Stimulated activated CD4-positive, alpha-beta T cell treated with anti-CD3 and anti-CD28 coated beads, Interleukin-4, amount 100 ng/mL, for 4 hours (primary cell): ENCODE measurements around the gene DNM3.
"Not testable (repeated sequence)": the region's sequence is repeated elsewhere in the genome, so short reads cannot be mapped to it uniquely, and the experiment has no call there.

Experiments
- DNase-seq, 2 experiments: peaks; one replicate each; pipeline ENCODE4 v3.0.0-alpha.2; 2020

Gene DNM3

GRCh38 chr1:171841050-171841910, at the start of gene DNM3:
DNM3 (plus strand) TSS chr1:171841498; CDS start chr1:171841657, 159 bp downstream.
- peak; percentile 73 to 77 for DNase-seq

GRCh38 chr1:171792656-171793369, 48.5 kb upstream of the DNM3 start:
- DNase-seq = no peak

- no peak for DNase-seq
Measured at GRCh38 chr1:171793636-171794035, 47.7 kb upstream of the DNM3 start.

GRCh38 chr1:171794085-171794484, 47.2 kb upstream of the DNM3 start:
- peak; percentile 24 to 74 for DNase-seq

GRCh38 chr1:171796592-171796991, 44.7 kb upstream of the DNM3 start:
- DNase-seq = no peak

- DNase-seq = no peak
Measured at GRCh38 chr1:171798311-171798710, 43.0 kb upstream of the DNM3 start.

- no peak for DNase-seq
Measured at GRCh38 chr1:171798765-171799164, 42.5 kb upstream of the DNM3 start.

GRCh38 chr1:171799166-171799565, 42.1 kb upstream of the DNM3 start:
- DNase-seq = no peak

GRCh38 chr1:171799698-171800097, 41.6 kb upstream of the DNM3 start:
- DNase-seq = not testable (repeated sequence)

- DNase-seq = no peak
Measured at GRCh38 chr1:171800342-171800741, 41.0 kb upstream of the DNM3 start.

GRCh38 chr1:171800851-171801250, 40.4 kb upstream of the DNM3 start:
- DNase-seq = no peak

GRCh38 chr1:171801487-171801891, 39.8 kb upstream of the DNM3 start:
- DNase-seq = no peak

GRCh38 chr1:171802207-171802606, 39.1 kb upstream of the DNM3 start:
- no peak for DNase-seq

GRCh38 chr1:171803045-171803444, 38.3 kb upstream of the DNM3 start:
- no peak for DNase-seq

GRCh38 chr1:171803461-171804022, 37.8 kb upstream of the DNM3 start:
- no peak for DNase-seq

GRCh38 chr1:171805395-171806115, 35.7 kb upstream of the DNM3 start:
- no peak for DNase-seq

- DNase-seq = no peak
Measured at GRCh38 chr1:171807556-171807955, 33.7 kb upstream of the DNM3 start.

GRCh38 chr1:171809834-171810233, 31.5 kb upstream of the DNM3 start:
- no peak for DNase-seq

GRCh38 chr1:171811672-171812071, 29.6 kb upstream of the DNM3 start:
- DNase-seq = no peak

- DNase-seq = no peak
Measured at GRCh38 chr1:171814692-171815091, 26.6 kb upstream of the DNM3 start.

- no peak for DNase-seq
Measured at GRCh38 chr1:171816300-171816901, 24.9 kb upstream of the DNM3 start.

GRCh38 chr1:171817511-171818265, 23.6 kb upstream of the DNM3 start:
- DNase-seq = peak in 1 of 2 experiments; percentile 51
